HG03064 (cell line): ENCODE data around the gene FRG2B.
"Not testable (repeated sequence)": the region's sequence is repeated elsewhere in the genome, so short reads cannot be mapped to it uniquely, and the experiment has no call there.

Experiments
- ATAC-seq: cut with Tn5 transposase; IDR thresholded peaks from one replicate; pipeline ENCODE4 v1.9.1; 2021; ENCODE audit warnings: low read depth; ENCODE audit not compliant: unreplicated experiment

FRG2B gene

DNA sequence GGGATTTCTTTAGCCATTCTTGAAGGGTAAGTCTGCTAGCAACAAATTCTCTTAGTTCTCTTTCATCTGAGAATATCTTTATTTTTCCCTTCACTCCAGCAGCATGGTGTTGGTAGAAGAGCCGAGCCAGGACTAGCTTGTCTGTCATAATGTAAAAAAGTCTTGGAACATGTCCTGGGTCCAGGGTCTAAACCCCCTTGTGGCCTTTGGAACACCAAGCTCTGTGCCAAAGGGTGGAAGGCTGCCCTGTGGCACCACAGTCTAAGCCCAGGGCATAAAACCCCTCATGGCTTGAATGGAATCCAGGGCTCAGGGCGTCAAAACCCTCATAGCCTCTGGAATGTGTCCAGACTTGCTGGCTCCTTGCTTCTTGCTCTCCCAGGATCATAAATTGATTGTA, 23.2 kb downstream of the FRG2B start:
- not testable (repeated sequence) for ATAC-seq

DNA sequence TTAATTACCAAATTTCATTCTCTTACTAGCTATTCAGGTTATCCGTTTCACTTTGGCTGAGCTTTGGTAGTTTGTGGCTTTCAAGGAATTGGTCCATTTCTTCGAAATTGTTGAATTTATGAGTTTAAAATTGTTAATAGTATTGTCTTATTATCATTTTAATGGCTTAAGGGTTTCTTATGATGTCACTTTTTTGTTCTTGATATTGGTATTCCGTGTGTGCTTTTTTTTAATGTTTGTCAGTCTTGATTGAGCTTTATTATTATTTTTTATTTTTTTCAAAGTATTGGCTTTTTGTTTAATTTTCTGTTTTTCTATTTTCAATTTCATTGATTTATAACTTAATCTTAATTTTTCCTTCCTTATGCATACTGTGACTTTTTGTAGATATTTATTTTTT, 25.9 kb downstream of the FRG2B start:
- no peak for ATAC-seq

DNA sequence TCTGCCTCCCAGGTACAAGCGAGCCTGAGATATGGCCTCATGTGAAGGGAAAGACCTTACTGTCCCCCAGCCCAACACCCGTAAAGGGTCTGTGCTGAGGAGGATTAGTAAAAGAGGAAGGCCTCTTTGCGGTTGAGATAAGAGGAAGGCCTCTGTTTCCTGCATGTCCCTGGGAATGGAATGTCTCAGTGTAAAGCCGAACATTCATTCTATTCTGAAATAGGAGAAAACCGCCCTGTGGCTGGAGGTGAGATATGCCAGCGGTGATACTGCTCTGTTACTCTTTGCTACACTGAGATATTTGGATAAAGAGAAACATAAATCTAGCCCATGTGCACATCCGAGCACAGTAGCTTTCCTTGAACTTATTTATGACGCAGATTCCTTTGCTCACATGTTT, 26.7 kb downstream of the FRG2B start:
- ATAC-seq = not testable (repeated sequence)

DNA sequence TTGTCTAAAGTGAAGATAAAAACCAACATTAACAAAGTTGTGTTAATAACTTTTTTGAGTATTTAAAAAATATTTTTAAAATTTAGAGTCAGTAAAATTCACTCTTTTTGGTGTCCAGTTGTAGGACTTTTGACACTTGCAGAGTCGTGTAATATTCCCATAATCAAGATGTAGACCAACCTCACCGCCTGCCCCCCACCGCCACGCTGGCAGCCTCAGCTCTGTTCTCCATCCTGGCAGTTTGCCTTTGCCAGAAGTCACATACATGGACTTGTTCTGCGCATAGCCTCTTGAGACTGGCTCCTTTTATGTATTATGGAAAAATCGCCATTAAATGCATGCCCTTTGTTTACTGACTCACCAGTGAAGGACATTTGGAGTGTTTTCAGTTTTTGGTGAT, 33.9 kb downstream of the FRG2B start:
- ATAC-seq = no peak

DNA sequence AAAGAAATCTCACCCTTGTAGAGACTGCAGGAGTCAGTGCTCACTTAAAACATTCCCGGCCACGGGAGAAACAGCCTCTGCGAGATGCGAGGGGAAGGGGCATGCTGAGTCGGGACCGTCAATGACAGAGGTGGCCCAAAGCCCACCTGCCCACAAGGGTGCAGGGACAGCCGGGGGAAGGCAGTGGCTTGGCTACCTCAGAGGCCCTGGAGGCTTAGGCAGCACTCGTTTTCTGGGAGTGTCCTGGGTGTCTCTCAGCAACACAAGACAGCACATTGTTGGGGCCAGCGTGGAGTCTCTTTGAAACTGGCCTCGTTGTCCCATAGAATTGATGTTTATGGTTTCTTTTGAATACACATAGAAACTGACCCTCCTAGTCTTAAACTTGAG, 35.6 kb downstream of the FRG2B start:
- ATAC-seq = no peak

DNA sequence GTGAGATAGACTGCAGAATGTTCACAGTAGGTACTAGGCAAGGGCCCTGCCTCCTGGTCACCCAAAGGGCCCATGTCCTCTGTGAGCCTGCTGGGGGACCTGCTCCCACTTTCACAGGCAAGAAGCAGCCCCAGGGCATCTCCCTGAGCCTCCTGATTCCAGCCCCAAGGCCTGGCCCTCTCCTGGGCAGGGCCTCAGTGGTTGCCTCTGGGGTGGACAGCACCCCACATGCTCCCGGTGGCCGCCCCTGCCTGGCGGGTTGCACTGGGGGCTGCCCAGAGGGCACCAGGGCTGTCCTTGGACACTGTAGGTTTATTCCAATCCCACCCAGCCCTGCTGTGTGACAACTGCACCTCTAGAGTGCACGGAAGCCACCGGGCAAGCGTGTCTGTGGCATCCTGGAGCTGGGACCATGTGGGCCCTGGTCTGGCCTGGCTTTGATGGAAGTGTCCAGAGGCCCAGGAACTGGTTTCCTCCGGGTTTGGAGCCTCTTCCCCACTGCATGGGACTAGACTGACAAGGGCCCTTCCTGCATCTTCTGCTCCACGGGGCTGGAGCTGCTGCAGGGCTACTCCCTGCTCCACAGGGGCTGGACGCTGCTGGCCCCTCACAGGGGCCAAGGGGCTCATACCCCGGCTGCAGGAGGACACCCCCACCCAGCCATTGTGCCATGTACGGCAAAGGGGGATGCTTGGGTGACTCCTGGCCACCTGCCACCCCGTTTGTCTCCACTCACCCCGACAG, 36.2 kb downstream of the FRG2B start:
- no peak for ATAC-seq

DNA sequence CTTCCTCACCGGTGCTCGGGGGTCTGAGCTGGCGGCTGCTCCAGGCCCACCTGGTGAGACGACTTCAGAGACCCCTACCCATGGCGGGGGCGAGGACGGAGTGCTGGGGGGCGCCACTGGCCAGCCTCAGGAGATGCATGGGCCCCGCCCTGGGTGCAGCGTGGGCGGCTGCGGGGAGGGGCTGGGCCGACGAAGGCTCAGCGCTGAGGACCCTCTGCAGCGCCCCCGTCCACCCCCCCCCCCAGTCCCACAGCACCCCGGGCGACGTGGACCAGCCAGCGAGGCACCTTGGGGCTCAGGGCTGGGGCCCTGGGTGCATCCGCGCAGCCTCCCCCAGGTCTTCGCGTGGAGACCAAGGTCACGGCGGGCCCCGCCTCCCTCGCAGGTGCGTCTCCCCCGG, 49.6 kb downstream of the FRG2B start:
- not testable (repeated sequence) for ATAC-seq
